ENCODE results near the gene PLOD3. TPM values are rescaled to one million over a fixed set of nuclear protein-coding genes. Genes with fewer than 3 reads are reported as not detected.
"Not testable (repeated sequence)": the region's sequence is repeated elsewhere in the genome, so short reads cannot be mapped to it uniquely, and the experiment has no call there.

PLOD3 gene
- 43.0 TPM for total RNA-seq
- long read RNA-seq, transcript PLOD3-201 (19 exons, 2,920 nt), result major isoform, 8 of 24 reads
- long read RNA-seq, partial matches to known transcripts, result 12 of 24 reads
- long read RNA-seq, other reads (novel, unspliced or antisense), result 4 of 24 reads

GRCh38 chr7:101217388-101218235, at the start of gene PLOD3, which contains the start of gene ZNHIT1:
PLOD3 (minus strand) TSS chr7:101217581; CDS start chr7:101217274, 307 bp downstream.
ZNHIT1 (plus strand) TSS chr7:101218165; CDS start chr7:101218196, 31 bp downstream.
- intact Hi-C loops (cut with micrococcal nuclease), result no loop called here
- ATAC-seq (peak; percentile 94), DNase-seq (peak; percentile 98)

- no peak for ATAC-seq
- intact Hi-C loops (cut with micrococcal nuclease), result no loop called here
- DNase-seq, result no peak
Measured at GRCh38 chr7:101265622-101266516, 48.5 kb upstream of the PLOD3 start.

- intact Hi-C loops (cut with micrococcal nuclease), result not testable (repeated sequence)
- DNase-seq (peak; percentile 48), ATAC-seq (peak; percentile 99)
Measured at GRCh38 chr7:101264102-101264706, 46.8 kb upstream of the PLOD3 start.

GRCh38 chr7:101258243-101258731, 40.9 kb upstream of the PLOD3 start:
- intact Hi-C loops (cut with micrococcal nuclease), result no loop called here
- ATAC-seq (no peak), DNase-seq (no peak)

GRCh38 chr7:101255796-101256195, 38.4 kb upstream of the PLOD3 start:
- no peak for ATAC-seq
- no peak for DNase-seq
- intact Hi-C loops (cut with micrococcal nuclease), result no loop called here

GRCh38 chr7:101253199-101253598, 35.8 kb upstream of the PLOD3 start:
- intact Hi-C loops (cut with micrococcal nuclease); DNase-seq; ATAC-seq: not testable (repeated sequence)

- DNase-seq (peak; percentile 99), ATAC-seq (peak; percentile 100)
- intact Hi-C loops (cut with micrococcal nuclease), result no loop called here
Measured at GRCh38 chr7:101251871-101252659, 34.7 kb upstream of the PLOD3 start.

GRCh38 chr7:101250324-101250723, 32.9 kb upstream of the PLOD3 start:
- ATAC-seq (no peak), DNase-seq (no peak)
- intact Hi-C loops (cut with micrococcal nuclease), result no loop called here

GRCh38 chr7:101248276-101248675, 30.9 kb upstream of the PLOD3 start:
- ATAC-seq, result no peak
- intact Hi-C loops (cut with micrococcal nuclease), result no loop called here
- no peak for DNase-seq

- no peak for DNase-seq
- intact Hi-C loops (cut with micrococcal nuclease), result no loop called here
- ATAC-seq, result no peak
Measured at GRCh38 chr7:101245147-101245668, 27.8 kb upstream of the PLOD3 start.

GRCh38 chr7:101244375-101245146, 27.2 kb upstream of the PLOD3 start, which contains the start of gene FIS1:
FIS1 (minus strand) TSS chr7:101245081; CDS start chr7:101245004, 77 bp downstream.
- intact Hi-C loops (cut with micrococcal nuclease), result no loop called here
- DNase-seq (peak; percentile 97), ATAC-seq (peak; percentile 99)

- intact Hi-C loops (cut with micrococcal nuclease), result no loop called here
- no peak for DNase-seq
Measured at GRCh38 chr7:101243646-101244374, 26.4 kb upstream of the PLOD3 start.

GRCh38 chr7:101241443-101242349, 24.3 kb upstream of the PLOD3 start:
- no peak for DNase-seq
- intact Hi-C loops (cut with micrococcal nuclease), result no loop called here
- ATAC-seq, result no peak

More at GRCh38 chr7:101243646-101244374, 26.4 kb upstream of the PLOD3 start:
- ATAC-seq, result no peak

GRCh38 chr7:101241015-101241363, 23.6 kb upstream of the PLOD3 start:
- no peak for ATAC-seq
- intact Hi-C loops (cut with micrococcal nuclease), result no loop called here
- DNase-seq, result no peak

GRCh38 chr7:101240226-101241014, 23.0 kb upstream of the PLOD3 start:
- DNase-seq, result no peak
- no peak for ATAC-seq
- intact Hi-C loops (cut with micrococcal nuclease), result no loop called here
